ENCODE data around the gene GK2.

Gene GK2

DNA sequence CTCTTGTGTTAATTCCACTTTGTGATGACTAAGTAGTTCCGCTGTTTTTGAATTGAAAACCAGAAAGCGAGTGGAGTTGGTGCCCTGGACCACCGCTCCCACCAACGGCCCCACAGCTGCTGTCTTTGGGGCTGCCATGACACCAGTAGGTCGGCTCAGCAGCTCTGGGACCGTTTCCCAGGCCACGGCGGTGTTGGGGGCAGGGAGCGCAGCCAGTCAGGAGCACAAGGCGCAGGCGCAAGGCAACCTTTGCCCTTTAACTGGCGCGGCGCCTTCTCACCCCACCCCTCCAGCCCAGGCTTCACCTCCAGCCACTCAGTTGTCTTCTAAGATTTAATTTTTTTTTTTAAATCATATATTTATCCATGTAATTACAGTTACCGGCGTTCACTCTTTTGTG is at the start of gene GK2:
GK2 (minus strand) TSS at position 166 of the 400 bp plus-strand sequence; CDS start at position 138, 28 bp downstream.
- no peak for DNase-seq (ENCODE audit: low spot score)

DNA sequence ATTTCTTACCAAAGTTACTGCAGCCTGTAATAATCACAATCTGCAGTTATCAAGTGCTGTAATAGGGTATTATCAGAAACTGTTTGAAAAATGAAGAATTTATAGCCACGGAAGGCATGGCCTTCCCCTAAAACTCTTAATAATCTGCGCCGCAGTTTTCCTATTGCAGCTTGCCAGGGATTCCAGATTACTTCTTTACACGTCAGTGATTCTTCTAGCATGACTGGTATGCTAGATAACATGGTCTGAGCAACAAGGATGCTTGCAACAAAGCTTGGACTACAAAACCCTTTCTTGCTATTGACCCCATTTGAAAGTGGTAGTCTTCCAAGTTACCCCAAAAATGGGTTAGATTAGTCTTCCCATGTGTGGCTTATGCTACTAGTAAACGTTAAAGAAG is 47.2 kb upstream of the GK2 start:
- DNase-seq (ENCODE audit: low spot score) = no peak

DNA sequence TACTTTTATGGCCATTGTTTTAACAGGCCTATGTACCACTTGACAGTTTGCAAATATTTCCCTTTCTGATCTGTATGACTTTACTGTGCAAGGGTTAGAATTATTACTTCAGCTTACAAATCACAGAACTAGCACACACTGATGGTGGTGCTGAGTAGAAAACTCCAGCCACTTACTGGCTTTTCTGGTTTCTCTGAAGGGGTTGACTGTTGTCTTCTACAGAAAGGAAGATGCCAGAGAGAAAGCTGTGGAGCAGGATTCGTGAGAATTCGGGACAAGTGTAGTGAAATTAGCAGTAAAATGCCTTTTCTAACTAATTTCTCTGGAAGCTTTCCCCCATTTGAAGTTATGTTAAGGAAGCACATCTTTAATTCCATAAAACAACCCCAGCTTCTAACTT is 46.6 kb upstream of the GK2 start:
- no peak for DNase-seq (ENCODE audit: low spot score)

DNA sequence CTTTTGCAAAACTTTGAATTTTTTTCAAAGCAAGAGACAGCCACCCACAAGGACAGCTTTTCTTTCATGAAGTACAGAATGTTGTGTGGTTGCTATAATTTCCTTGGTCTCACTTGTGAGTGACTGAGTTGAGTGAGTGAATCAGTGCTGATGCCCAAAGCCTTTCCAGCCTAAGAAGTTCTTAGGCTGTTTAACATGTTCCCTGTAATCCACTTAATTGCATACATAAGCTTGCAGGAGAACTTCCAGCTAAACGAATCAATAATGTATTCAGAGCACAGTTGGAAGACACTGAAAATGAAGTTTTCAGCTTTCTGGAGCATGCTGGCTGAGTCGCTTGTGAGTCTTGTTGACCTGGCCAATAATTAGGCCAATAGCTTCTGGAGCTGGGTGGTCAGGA is 42.0 kb upstream of the GK2 start:
- no peak for DNase-seq (ENCODE audit: low spot score)

DNA sequence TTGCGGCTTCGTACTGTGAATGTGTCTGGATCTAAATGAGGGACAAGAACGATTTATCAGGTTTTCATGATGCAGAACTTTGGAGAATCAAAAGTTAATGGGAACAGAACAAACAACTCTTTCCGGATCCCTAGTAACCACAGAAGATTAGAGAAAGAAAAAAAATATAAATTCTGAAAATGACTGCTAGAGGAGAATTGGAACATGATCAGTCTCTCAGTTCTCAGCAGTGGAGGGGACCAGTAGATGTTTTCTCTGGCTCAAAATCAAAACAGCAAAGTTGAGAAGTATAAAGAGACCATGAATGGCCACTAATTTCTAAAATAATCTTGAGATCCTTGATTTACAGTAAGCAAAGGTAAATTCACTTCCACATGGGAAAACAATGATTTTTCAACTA is 38.1 kb upstream of the GK2 start:
- no peak for DNase-seq (ENCODE audit: low spot score)

DNA sequence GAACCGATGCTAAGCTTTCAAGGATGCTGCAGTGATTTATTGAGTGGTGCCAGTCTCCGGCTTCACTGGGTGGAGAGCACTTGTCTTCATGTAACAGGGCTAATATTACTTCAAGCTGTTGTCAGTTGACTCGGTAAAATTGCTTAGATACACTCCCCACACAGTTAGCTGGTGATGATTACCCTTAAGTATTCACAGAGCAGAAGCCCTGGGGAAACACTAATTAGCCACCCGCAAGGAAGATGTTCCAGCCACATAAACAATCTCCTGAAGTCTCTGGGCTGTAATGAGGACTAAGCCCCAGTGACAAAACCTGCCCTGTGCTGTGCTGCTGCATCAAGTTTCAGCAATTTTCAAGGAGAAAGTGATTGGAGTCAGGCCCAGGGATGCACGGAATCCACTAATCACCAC is 37.3 kb upstream of the GK2 start:
- DNase-seq (ENCODE audit: low spot score) = no peak

DNA sequence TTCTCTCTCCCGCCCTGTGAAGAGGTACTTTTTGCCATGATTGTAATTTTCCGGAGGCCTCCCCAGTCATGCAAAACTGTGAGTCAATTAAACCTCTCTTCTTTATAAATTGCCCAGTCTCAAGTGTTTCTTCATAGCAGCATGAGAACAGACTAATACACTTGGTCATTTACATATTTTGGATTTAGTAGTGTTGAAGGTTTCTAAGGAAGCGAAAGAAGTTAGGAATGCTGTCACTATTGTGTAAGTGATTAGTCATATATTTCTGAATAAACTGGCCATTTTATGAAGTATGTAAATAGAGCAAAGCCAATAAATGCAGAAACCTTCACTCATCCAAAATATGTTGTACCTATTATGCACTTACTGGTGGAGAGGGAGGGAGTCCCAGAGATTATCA is 34.4 kb upstream of the GK2 start:
- no peak for DNase-seq (ENCODE audit: low spot score)

DNA sequence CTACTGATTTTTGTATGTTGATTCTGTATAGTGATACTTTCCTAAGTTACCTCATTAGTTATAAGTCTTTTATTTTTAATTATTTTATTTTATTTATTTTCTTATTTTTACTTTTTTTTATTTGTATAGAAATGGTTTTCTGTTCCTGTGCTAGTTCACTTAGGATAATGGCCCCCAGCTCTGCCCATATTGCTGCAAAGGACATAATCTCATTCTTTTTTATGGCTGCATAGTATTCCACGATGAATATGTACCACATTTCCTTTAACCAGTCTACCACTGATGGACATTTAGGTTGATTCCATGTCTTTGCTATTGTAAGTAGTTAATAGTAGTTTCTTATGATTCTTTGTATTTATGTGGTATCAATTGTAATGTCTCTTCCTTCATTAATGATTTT is 31.5 kb upstream of the GK2 start:
- no peak for DNase-seq (ENCODE audit: low spot score)

DNA sequence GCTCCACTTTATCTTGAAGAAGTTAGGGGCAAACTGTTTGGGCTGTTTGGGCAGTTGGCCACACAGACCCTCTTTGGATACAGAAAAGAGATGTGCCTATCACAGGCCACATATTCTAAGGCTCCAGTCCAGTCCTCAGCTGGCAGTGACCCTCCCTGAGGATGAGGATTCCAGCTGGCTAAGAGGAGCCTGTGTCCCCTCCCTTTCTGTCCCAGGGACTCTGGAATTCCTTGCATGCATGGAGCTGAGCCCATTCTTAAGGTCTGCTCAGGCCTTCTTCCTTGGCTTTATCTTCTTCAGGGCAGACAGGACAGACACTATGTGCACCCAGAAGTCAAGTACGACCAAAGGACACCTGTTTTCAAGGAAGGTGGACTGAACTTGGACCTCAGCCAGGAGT is 23.8 kb upstream of the GK2 start:
- no peak for DNase-seq (ENCODE audit: low spot score)

DNA sequence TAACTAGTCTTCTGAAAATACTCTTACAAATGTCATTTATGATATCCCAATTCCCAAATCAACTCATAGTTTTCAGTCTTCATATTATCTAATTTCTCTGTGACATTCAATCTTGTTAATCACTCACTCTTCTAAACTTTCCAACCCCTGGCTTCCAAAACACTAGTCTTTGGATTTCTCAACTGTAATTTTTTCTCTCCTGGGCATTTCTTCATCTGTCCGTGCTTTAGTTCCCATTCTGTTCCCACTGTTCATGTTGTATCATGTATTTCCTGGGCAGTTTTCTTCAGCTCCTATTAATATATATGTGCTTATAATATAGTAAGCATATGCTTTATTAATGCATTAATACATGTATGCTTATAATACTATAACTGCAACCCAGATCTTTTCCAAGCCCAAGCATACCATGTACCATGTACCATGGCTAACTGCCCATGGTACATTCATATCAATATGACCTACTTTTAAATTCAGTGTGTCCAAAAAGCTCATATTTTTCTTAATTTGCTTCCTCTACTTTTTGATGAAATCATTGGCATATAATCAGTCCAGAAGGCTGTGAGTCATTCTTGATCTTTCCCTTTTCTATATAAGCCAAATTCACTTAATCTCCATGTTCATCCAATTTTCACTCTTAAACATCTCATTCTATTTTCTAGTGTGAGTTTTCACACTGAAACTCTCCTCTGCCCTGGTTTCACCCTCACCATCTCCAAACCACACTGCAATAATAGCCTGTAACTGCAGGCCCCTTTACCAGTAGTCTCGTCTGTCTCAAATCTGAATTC is 21.3 kb upstream of the GK2 start:
- DNase-seq (ENCODE audit: low spot score) = no peak

DNA sequence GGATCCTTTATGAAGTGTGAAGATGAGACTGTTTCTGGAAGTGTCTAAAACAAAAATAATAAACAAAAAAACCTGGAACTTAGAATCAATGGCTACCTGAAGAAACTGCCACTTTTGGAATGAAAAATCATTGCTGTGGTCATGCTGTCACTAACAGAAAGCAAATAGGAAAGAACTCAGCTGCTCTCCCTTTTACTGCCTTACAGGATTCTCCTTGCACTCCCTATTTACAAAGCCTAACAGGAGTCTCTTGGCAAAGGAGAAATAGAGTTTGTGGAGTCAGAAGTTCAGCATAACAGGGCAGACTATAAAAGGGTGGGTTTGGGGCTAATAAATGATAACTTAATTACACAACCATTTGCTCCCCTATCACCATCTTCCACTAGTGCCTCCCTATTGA is 19.0 kb upstream of the GK2 start:
- no peak for DNase-seq (ENCODE audit: low spot score)

DNA sequence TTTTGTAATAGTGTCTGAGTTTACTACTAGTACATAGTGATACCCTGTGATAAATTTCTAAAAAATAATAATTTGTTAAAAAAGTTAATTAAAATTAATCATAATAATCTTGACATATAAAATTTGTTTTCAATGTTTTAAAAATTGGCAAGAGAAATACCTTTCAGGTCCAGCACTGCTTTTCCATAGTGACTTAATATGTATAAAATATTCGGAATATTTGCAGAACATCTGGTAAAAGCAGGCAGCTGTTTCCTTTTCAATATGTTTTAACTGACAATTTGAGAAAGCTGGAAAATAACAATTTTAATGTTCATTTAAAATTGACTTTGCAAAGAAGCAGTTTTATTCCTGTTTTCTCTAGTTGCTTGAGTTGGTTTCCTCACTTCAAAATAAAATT is 17.6 kb upstream of the GK2 start:
- DNase-seq (ENCODE audit: low spot score) = no peak

DNA sequence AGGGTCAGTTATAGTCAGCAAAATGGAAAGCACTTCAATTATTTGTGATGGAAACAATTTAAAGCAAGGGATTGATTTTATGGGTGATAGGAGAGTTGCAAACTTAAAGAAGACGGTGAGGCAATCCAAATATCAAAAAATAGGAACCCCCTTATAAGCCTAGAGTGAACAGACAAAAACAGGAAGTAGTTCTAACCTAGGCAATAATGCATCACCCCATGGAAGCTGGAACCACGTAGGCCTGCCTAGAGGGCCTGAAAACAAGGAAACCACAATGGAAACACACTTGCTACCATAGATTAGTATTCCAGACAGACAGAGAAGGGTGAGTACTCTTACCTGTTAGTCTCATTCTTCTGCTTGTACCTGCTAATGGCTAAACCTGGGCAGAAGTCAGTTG is 13.5 kb upstream of the GK2 start:
- DNase-seq (ENCODE audit: low spot score) = no peak

DNA sequence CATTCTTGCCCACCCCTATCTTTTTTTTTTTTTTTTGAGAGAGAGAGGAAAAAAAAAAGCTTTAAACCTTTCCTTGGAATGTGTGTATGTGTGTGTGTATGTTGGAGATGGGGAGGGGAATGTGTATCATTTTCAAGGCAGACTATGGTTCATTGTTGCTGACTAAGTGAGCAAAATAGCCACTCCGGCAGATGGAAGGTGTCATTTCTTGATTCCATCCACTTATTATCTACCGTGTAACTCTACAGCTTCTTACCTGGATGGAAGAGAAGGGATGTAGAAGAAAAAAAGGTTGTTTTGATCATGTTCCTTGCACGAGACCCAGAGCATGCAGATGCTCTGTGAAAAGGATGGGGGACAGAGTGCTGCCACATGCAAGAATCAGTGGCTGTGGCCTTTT is 5.9 kb upstream of the GK2 start:
- no peak for DNase-seq (ENCODE audit: low spot score)

DNA sequence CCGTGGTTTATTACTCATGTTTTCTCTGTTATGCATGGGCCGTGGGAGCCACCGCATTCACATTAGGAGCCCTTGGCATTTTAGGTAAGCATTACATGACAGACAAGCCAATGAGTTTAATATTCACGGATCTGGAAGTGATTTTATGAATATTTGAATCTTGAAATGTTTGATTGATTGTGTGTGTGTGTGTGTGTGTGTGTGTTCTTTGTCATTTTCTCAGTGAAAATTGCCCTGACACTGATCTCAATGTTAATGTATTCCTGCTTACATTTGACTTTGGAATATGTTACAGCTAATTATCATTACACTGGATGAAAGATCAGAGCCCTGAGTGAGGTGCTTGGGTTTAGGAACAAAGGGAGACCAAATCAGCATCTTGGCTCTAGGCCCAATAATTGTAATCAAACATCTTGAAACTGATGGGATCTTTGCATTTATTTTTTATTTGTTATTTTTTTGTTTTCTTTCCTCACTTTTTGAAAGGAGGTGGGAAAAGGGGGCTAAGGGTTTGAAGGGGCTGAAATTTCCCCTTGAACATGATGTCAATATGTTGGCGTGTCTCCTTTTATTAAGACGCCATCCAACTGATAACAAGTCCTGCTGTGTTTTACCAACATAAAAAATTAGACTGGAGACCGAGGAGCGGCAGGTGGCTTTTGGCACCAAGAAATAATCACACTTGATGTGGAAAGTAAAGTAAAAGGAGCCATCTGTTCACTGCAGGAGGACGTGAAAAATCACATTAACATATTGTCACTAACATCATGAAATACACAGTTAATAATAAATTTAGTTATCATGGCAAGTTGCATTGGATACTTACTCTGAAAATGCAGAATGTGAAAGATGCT is 5.2 kb upstream of the GK2 start:
- no peak for DNase-seq (ENCODE audit: low spot score)

DNA sequence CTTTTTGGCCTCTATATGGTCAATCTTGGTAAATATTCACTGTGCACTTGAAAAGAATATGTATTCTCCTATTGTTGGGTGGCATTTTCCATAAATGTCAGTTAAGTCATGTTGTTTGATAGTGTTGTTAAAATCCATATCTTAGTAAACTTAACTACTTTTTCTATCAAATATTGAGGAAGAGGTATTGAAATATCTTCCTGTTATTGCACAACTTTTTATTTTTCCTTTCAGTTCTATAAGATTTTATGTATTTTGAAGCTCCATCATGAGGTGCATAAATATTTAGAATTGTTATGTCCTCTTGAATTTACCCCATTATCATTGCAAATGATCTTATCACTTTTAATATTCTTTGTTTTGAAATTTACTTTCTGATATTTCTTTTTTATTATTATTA is 3.4 kb downstream of the GK2 start:
- DNase-seq (ENCODE audit: low spot score) = no peak

DNA sequence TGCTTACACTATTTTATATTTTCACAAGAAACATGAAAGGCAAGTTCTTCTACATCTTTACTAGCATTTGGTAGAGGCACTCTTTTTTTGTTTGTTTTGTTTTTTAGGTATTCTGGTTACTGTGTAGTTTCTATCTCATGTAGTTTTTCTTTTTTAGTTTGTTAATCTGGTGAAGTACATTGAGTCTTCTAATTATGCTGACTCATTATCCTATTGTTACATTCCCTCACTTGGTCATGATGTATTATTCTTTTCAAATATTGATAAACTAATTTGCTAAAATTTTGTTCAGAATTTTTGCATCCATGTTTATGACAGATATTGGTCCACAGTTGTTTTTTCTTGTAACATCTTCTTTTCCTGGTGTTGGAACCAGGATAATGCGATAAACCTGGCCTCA is 4.7 kb downstream of the GK2 start:
- DNase-seq (ENCODE audit: low spot score) = no peak

DNA sequence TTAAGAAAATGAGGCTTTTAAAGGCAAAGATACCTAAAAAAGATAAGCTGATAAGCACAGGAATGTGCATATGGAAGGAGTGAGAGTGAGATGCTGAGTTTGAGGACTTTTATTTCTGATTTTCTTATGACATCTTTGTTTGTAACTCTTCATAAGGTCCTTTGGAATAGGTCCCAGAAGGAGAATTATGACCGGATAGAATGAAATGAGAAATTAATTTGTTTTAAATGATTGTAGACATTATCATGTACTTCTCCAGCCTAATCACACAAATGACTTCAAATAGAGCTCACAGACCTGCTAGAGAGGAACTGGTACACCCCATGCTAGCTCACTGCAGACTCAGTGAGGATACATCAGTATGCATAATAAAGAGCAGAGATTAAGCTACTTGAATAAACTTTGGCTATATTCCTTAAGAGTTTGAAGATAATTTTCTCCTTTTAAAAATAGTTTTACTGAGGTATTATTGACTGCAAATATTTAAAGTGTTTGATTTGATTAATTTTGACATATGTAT is 5.6 kb downstream of the GK2 start:
- no peak for DNase-seq (ENCODE audit: low spot score)

DNA sequence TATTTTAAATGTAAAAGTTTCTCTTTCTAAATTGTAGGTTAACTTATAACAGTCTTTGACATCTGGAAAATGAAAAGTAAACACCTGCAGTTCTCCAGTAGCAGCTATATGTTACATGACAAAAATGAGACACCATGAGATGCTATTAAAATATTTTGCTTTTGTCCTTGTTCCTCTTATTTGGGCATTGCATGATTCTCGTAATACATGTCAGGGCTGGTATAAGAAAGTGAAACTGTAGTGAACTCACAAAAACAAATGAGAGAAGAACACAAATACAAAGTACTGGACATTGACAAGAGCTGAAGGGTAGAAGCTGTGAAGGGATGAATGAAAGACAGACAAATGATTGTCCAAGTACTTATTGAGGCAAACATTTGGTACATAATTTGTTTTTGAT is 9.0 kb downstream of the GK2 start:
- DNase-seq (ENCODE audit: low spot score) = no peak

DNA sequence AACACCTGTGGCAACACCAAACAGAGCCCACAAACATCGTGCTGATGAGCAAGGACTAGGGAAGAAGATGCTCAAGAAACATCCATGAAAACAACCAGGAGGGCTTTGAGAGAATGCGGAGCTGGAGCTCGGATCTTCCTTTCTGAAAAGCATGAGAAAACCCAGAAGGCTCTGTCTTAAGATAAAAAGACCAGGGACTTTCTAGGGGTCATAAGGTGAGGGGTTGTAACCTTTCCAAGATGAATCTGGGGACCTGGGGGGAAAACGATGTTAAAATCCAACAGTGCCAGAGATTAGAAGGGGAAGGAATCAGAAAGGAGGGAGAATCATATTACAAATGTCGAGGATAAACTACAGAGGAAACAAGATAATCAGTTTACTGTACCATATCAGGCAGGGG is 10.1 kb downstream of the GK2 start:
- no peak for DNase-seq (ENCODE audit: low spot score)

DNA sequence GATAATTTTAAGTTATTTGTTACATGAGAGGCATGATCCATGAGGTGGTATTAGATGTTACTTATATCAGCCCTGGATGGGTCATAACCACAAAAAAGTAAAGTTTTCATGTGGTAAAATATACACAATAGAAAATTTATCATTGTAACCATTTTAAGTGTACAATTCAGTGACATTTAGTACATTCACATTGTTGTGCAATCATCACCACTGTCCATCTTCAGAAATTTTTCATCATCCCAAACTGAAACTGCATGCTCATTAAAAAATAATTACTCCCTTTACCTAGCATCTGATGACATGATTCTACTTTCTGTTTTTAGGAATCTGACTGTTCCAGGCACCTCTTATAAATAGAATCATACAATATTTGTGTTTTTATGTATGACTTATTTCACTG is 11.2 kb downstream of the GK2 start:
- DNase-seq (ENCODE audit: low spot score) = no peak

DNA sequence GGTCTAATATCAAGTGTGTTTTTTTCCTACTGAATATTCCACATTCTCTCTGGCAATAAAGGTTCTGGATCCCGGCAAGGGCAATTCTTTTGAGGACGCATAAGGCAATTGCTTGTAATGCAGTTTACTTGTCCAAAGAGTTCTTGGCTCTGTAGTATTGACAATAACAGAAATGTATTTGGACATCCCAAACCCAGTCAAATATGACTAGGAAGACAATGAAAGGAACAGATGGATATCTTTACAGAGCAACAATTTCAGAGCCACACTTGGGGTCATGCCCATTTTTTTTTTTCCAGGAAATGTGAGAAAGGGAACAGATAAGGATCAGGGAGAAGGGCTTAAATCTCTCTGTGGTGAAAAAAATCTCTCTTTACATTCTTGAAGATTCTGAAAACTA is 12.2 kb downstream of the GK2 start:
- DNase-seq (ENCODE audit: low spot score) = no peak

DNA sequence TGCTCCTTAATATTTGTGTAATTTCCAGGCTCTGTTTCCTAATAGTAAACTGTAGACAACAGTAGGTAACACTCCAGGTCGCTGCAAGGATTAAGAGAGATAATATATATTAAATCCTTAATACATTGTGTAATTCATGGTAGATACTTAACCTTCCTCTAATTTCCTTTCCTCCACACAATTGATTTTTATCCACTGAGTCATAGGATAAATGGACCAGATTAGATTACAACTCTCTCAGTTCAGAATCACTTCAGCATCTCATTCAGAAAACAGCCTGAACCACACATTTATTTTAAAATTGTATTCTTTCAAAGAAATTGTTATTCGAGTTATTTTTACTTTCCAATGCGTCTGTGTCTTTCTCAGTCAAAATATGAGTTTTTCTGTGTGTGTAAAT is 17.1 kb downstream of the GK2 start:
- DNase-seq (ENCODE audit: low spot score) = no peak

All from HuH-7.5 (cell line).